IPS DF 19.7 (cell line): ENCODE measurements around the gene CDK5.
"Not testable (repeated sequence)": the region's sequence is repeated elsewhere in the genome, so short reads cannot be mapped to it uniquely, and the experiment has no call there.

ENCODE experiments used
- DNase-seq: peaks from one replicate; pipeline ENCODE4 v3.0.0-alpha.2; 2013; ENCODE audit warnings: low read depth, low spot score

CDK5 gene

GRCh38 chr7:151033864-151034249, 23.8 kb downstream of the CDK5 start:
- no peak for DNase-seq

- DNase-seq: no peak
These were observed 24.5 kb downstream of the CDK5 start for GRCh38 chr7:151032936-151033863.

- DNase-seq: no peak
These were observed 26.7 kb downstream of the CDK5 start for GRCh38 chr7:151031011-151031410.

- DNase-seq: no peak
These were observed 28.7 kb downstream of the CDK5 start for GRCh38 chr7:151028948-151029501.

- DNase-seq: peak; percentile 94
These were observed 29.4 kb downstream of the CDK5 start, which contains the start of gene ABCB8 for GRCh38 chr7:151028131-151028947. Gene ABCB8, plus strand, starts transcription at chr7:151028450. Its CDS starts 66 bp downstream, at chr7:151028516.

- not testable (repeated sequence) for DNase-seq
These were observed 30.0 kb downstream of the CDK5 start for GRCh38 chr7:151027728-151028130.

- DNase-seq: not testable (repeated sequence)
These were observed 30.6 kb downstream of the CDK5 start for GRCh38 chr7:151026771-151027727.

- DNase-seq: no peak
These were observed 31.6 kb downstream of the CDK5 start for GRCh38 chr7:151025924-151026671.

GRCh38 chr7:151024435-151025056, 33.2 kb downstream of the CDK5 start, which contains the start of gene ATG9B:
Gene ATG9B, minus strand, starts transcription at chr7:151024494. Its CDS starts 71 bp downstream, at chr7:151024423.
- no peak for DNase-seq

- DNase-seq: no peak
These were observed 34.5 kb downstream of the CDK5 start for GRCh38 chr7:151023232-151023631.

- DNase-seq: no peak
These were observed 37.5 kb downstream of the CDK5 start for GRCh38 chr7:151020231-151020630.

GRCh38 chr7:151019130-151019447, 38.6 kb downstream of the CDK5 start:
- DNase-seq: no peak

- no peak for DNase-seq
These were observed 39.1 kb downstream of the CDK5 start for GRCh38 chr7:151018421-151019129.

- DNase-seq: no peak
These were observed 39.7 kb downstream of the CDK5 start for GRCh38 chr7:151017953-151018420.

GRCh38 chr7:151017370-151017952, 40.2 kb downstream of the CDK5 start:
- no peak for DNase-seq

GRCh38 chr7:151016942-151017341, 40.8 kb downstream of the CDK5 start:
- no peak for DNase-seq

- DNase-seq: no peak
These were observed 41.2 kb downstream of the CDK5 start for GRCh38 chr7:151016505-151016904.

- no peak for DNase-seq
These were observed 41.7 kb downstream of the CDK5 start for GRCh38 chr7:151015967-151016366.

- DNase-seq: no peak
These were observed 42.7 kb downstream of the CDK5 start for GRCh38 chr7:151014950-151015349.
